Measurements from ENCODE around the gene CFAP299. TPM values are rescaled to one million over a fixed set of nuclear protein-coding genes. Genes with fewer than 3 reads are reported as not detected.

CFAP299 gene
- total and polyA plus RNA-seq, 9 of the 15 experiments (the other 6 are each of a cell fraction or from before 2014, with no cell fraction given): 0.09 to 3.0 (median 0.76) TPM

GRCh38 chr4:80529026-80529425, 193.5 kb downstream of the CFAP299 start:
- ATAC-seq: no peak
- CTCF ChIA-PET (ENCODE audit: low intra/inter-chr PET ratio): no interaction called here
- DNase-seq (ENCODE audit: extremely low read depth in 1 of 4, low spot score in 3 of 4): no peak
- H4K20me1 ChIP-seq (replicated peaks; ENCODE audit: control insufficient read depth, insufficient read depth, low read length): no peaks in the 10 kb centered on the region
- H3K27ac ChIP-seq (ENCODE audit: extremely low read depth, low read depth, low read length): no peak overlapping the region
- H3K36me3 ChIP-seq (ENCODE audit: control insufficient read depth, insufficient read depth, low read length): no peaks in the 10 kb centered on the region
- no peak overlapping the region for H3K4me3 ChIP-seq
- no peak overlapping the region for H3K4me2 ChIP-seq (ENCODE audit: insufficient read depth, low read length)
- H3K79me2 ChIP-seq (ENCODE audit: control insufficient read depth, insufficient read depth, low read length): no peaks in the 10 kb centered on the region
- H3K4me1 ChIP-seq (replicated peaks in 1 of 2; ENCODE audit: control insufficient read depth in 2 of 2, insufficient read depth in 2 of 2, low read length in 2 of 2): no peaks in the 10 kb centered on the region
- no peaks in the 10 kb centered on the region for H3K9me3 ChIP-seq (replicated peaks; ENCODE audit: control insufficient read depth, insufficient read depth, low read depth, low read length)
- in situ Hi-C loops (cut with MboI) (no loop called here), intact Hi-C loops (cut with micrococcal nuclease) (no loop called here)
- no peak overlapping the region for H3K9ac ChIP-seq (ENCODE audit: insufficient read depth in 1 of 2, low read depth in 2 of 2, low read length in 2 of 2)
- FAIRE-seq: no peak
- no peaks in the 10 kb centered on the region for H3K9me1 ChIP-seq (ENCODE audit: control insufficient read depth, insufficient read depth, low read length)
- H2AFZ ChIP-seq (ENCODE audit: low read depth, low read length): no peak overlapping the region
- POLR2A ChIA-PET: no interaction called here
- H3K27me3 ChIP-seq (ENCODE audit: control insufficient read depth in 2 of 2, insufficient read depth in 2 of 2, low read length in 2 of 2): no peaks in the 10 kb centered on the region
- BruUV-seq (replicated peaks): no TSS peak
- TF ChIP-seq MYNN (IDR thresholded peaks at IDR 0.05) (no peak), MYNN (CRISPR knock-in tag; IDR thresholded peaks at IDR 0.05) (no peak), GTF2A2 (tag; IDR thresholded peaks at IDR 0.05) (no peak), CHCHD3 (CRISPR knock-in tag; IDR thresholded peaks at IDR 0.05) (no peak), DNMT1 (IDR thresholded peaks at IDR 0.05) (no peak), ZBTB11 (CRISPR knock-in tag; IDR thresholded peaks at IDR 0.05) (no peak), CHD1 (IDR thresholded peaks at IDR 0.05; ENCODE audit: low read length) (no peak), CEBPG (CRISPR knock-in tag; IDR thresholded peaks at IDR 0.05) (no peak), CEBPG (tag; conservative IDR thresholded peaks at IDR 0.05 in 1 of 2, IDR thresholded peaks at IDR 0.05 in 1 of 2) (no peak), XRCC4 (IDR thresholded peaks at IDR 0.05; ENCODE audit: extremely low read depth, insufficient read depth, insufficient read length) (no peak), BMI1 (IDR thresholded peaks at IDR 0.05; ENCODE audit: low read length) (no peak), ZNF224 (CRISPR knock-in tag; IDR thresholded peaks at IDR 0.05) (no peak), ZNF609 (CRISPR knock-in tag; IDR thresholded peaks at IDR 0.05; ENCODE audit: borderline replicate concordance) (no peak)
- TF ChIP-seq, protein P1, sequence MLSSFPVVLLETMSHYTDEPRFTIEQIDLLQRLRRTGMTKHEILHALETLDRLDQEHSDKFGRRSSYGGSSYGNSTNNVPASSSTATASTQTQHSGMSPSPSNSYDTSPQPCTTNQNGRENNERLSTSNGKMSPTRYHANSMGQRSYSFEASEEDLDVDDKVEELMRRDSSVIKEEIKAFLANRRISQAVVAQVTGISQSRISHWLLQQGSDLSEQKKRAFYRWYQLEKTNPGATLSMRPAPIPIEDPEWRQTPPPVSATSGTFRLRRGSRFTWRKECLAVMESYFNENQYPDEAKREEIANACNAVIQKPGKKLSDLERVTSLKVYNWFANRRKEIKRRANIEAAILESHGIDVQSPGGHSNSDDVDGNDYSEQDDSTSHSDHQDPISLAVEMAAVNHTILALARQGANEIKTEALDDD (IDR thresholded peaks at IDR 0.05): no peak

All from K562 (cell line).